Measurements from ENCODE around the gene FSTL5. TPM values are rescaled to one million over a fixed set of nuclear protein-coding genes. Genes with fewer than 3 reads are reported as not detected.

The FSTL5 gene
- total and polyA plus RNA-seq, 2 donors (not counting 3 experiments of a cell fraction or from before 2014, with no cell fraction given), result 1.3 to 1.9 TPM

DNA sequence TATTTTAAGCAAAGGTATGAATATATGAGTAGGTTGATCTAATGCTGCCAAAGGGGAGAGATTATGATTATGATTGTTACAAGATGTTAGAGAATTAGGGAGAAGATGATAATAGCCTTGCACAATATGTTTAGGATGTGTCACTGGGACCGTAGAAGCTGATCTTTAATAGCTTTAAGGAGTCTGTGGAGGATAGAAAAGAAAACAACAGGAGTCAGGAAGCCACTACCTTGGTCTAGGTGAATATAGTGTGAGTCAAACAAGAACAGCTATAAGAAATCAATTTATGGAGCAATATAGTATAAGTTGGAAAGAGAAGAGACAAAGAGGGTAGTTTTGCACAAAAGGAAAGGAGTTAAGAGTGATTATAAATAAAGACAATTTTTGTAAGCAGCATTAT is 232.7 kb downstream of the FSTL5 start:
- intact Hi-C loops (cut with micrococcal nuclease), result no loop called here
- ChIA-PET POLR2A (no interaction called here), CTCF (no interaction called here)
- Histone ChIP-seq H3K79me2 (ENCODE audit: control insufficient read depth, insufficient read depth, low read length) (no peaks in the 10 kb centered on the region), H3K4me3 (replicated peaks in 1 of 3; ENCODE audit: insufficient read depth in 1 of 3, low read depth in 1 of 3, low read length in 3 of 3) (no peak overlapping the region), H3K9ac (replicated peaks; ENCODE audit: extremely low read depth, insufficient read depth, low read length) (no peak overlapping the region), H3K4me2 (ENCODE audit: insufficient read depth, low read length) (no peak overlapping the region), H3K4me1 (ENCODE audit: control insufficient read depth, extremely low read depth, insufficient read depth, low read length) (peaks cover 21% of the 10 kb centered on the region), H3K36me3 (ENCODE audit: control insufficient read depth in 2 of 2, extremely low read depth in 1 of 2, insufficient read depth in 2 of 2, low read length in 2 of 2) (no peaks in the 10 kb centered on the region), H2AFZ (ENCODE audit: low read depth, low read length) (no peak overlapping the region), H4K20me1 (replicated peaks; ENCODE audit: control insufficient read depth, extremely low read depth, insufficient read depth, low read length) (no peaks in the 10 kb centered on the region), H3K27ac (ENCODE audit: insufficient read depth, low read depth, low read length) (no peak overlapping the region), H3K9me3 (replicated peaks; ENCODE audit: control insufficient read depth, insufficient read depth, low read length) (no peaks in the 10 kb centered on the region), H3K27me3 (ENCODE audit: control insufficient read depth in 2 of 2, insufficient read depth in 2 of 2, low read length in 2 of 2) (no peaks in the 10 kb centered on the region), H3K9me1 (replicated peaks; ENCODE audit: control insufficient read depth, extremely low read depth, insufficient read depth, low read length) (no peaks in the 10 kb centered on the region)
- BruUV-seq (replicated peaks), result no TSS peak
- DNase-seq (ENCODE audit: low read depth, low spot score) (no peak), FAIRE-seq (no peak)
- dilution Hi-C loops (cut with MboI; ENCODE audit: extremely low pct_ligation_motif_present, low sequenced_read_pairs), result no loop called here
- TF ChIP-seq MYC (IDR thresholded peaks at IDR 0.05; ENCODE audit: low read depth, low read length), result no peak
- no peak for TF ChIP-seq FOS (IDR thresholded peaks at IDR 0.05; ENCODE audit: borderline replicate concordance, insufficient read depth, low read length)
- TF ChIP-seq MAX (IDR thresholded peaks at IDR 0.05; ENCODE audit: insufficient read depth, insufficient read length), result no peak
- TF ChIP-seq GATA2 (IDR thresholded peaks at IDR 0.05; ENCODE audit: insufficient read depth, insufficient read length, low read depth, low read length), result no peak
- no peak for TF ChIP-seq CTCF (IDR thresholded peaks at IDR 0.05; ENCODE audit: extremely low read depth in 1 of 2, insufficient read depth in 1 of 2, low read depth in 1 of 2, low read length in 2 of 2)
- TF ChIP-seq POLR2A (IDR thresholded peaks at IDR 0.05; ENCODE audit: low read depth, low read length), result no peak
- TF ChIP-seq POLR2AphosphoS5 (IDR thresholded peaks at IDR 0.05; ENCODE audit: insufficient read depth, low read depth, low read length), result no peak
- TF ChIP-seq JUN (IDR thresholded peaks at IDR 0.05; ENCODE audit: borderline replicate concordance, insufficient read depth, insufficient read length, low read depth), result no peak
- no peak for TF ChIP-seq EZH2 (IDR thresholded peaks at IDR 0.05; ENCODE audit: borderline replicate concordance, low read depth, low read length, severe bottlenecking)

Measured in endothelial cell of umbilical vein (primary cell).